Neural crest cell (in vitro differentiated cells): ENCODE measurements around the gene PNMT. TPM values are rescaled to one million over a fixed set of nuclear protein-coding genes. Genes with fewer than 3 reads are reported as not detected.
A peak's percentile ranks its signal among the peaks of the same experiment; 100 is the strongest.

Source experiments
- DNase-seq: peaks from one replicate; pipeline ENCODE4 v3.0.0; 2021; ENCODE audit warnings: low read depth, mixed read lengths, low spot score
- H3K27ac Mint-ChIP-seq: one replicate; pipeline ENCODE4 v1.8.0; 2021; ENCODE audit warnings: mild to moderate bottlenecking, mixed read lengths; ENCODE audit not compliant: unreplicated experiment
- H3K27me3 Mint-ChIP-seq: 2 replicates; pipeline ENCODE4 v1.8.0; 2021; ENCODE audit warnings: low read depth, mild to moderate bottlenecking, mixed read lengths
- H3K36me3 Mint-ChIP-seq: 2 replicates; pipeline ENCODE4 v1.8.0; 2021; ENCODE audit warnings: low read depth, mild to moderate bottlenecking, mixed read lengths
- H3K4me1 Mint-ChIP-seq: 2 replicates; pipeline ENCODE4 v1.8.0; 2021; ENCODE audit warnings: mixed read lengths
- H3K4me3 Mint-ChIP-seq: one replicate; pipeline ENCODE4 v1.8.0; 2021; ENCODE audit warnings: mild to moderate bottlenecking, mixed read lengths
- H3K9me3 Mint-ChIP-seq: 2 replicates; pipeline ENCODE4 v1.8.0; 2021; ENCODE audit warnings: mixed read lengths
- CTCF ChIP-seq: fragments of 200-600 bp; sonication (generic); conservative IDR thresholded peaks from 2 replicates; pipeline ENCODE4 v1.5.0; 2021; ENCODE audit warnings: antibody characterized with exemption, mild to moderate bottlenecking
- total RNA-seq: library from RNA; stranded (reverse); gene quantifications from 2 replicates; pipeline ENCODE4 v1.2.1, GENCODE V29; 2021

Gene PNMT
- total RNA-seq, 1 donor from 2014 or later: 0.84 TPM

DNA sequence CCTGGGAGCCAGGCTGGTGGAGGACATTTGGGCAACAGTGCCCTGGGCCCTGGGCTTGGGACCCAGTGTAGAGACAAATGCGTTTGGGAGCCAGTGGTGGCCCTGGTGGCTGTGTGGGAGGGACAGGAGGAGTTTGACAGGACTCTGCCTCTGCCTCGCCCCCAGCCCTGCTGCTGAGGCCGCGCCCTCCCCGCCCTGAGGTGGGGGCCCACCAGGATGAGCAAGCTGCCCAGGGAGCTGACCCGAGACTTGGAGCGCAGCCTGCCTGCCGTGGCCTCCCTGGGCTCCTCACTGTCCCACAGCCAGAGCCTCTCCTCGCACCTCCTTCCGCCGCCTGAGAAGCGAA, 15.0 kb upstream of the PNMT start:
- peaks cover 3% of the 10 kb centered on the region for H3K36me3 Mint-ChIP-seq
- no peak for TF ChIP-seq CTCF
- DNase-seq: no peak
- no peaks in the 10 kb centered on the region for H3K27me3 Mint-ChIP-seq
- no peaks in the 10 kb centered on the region for H3K9me3 Mint-ChIP-seq
- H3K27ac Mint-ChIP-seq: peak overlapping the region; percentile 85
- H3K4me3 Mint-ChIP-seq: no peak overlapping the region
- H3K4me1 Mint-ChIP-seq: peaks cover 48% of the 10 kb centered on the region

DNA sequence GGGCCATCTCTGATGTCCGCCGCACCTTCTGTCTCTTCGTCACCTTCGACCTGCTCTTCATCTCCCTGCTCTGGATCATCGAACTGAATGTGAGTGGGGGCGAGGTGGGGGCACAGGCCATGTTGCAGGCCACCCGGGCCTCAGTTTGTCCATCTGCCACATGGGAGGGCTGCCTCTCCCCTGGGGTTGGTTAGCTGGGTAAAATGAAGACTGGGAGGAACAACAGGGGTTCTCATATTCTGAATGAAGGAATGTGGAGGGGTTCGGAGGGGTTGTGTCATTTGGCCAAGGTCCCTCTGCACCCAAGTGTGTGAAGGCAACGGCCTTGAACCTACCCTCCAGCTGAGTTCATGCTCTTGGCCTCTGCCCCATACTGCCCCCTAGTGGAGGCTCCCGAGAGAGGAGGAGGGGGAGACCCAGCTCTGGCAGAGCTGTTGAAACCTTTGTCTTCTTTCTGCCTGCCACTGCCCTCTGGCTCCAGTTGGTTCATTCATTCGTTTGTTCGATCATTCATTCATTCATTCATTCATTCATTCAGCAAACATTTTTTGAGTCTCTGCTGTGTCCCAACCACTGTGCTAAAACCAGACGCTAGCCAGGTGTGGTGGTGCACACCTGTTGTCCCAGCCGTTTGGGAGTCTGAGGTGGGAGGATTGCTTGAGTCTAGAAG, 14.5 kb upstream of the PNMT start:
- Mint-ChIP-seq H3K4me1 (peaks cover 48% of the 10 kb centered on the region), H3K27ac (peak overlapping the region; percentile 87)

GRCh38 chr17:39655105-39655504, 13.1 kb upstream of the PNMT start:
- Mint-ChIP-seq H3K9me3 (no peaks in the 10 kb centered on the region), H3K27me3 (no peaks in the 10 kb centered on the region), H3K4me3 (no peak overlapping the region), H3K27ac (no peak overlapping the region), H3K4me1 (peaks cover 46% of the 10 kb centered on the region), H3K36me3 (peaks cover under 1% of the 10 kb centered on the region)
- DNase-seq: no peak
- no peak for TF ChIP-seq CTCF

More for the DNA sequence above, 14.5 kb upstream of the PNMT start:
- Mint-ChIP-seq H3K9me3 (no peaks in the 10 kb centered on the region), H3K27me3 (no peaks in the 10 kb centered on the region), H3K4me3 (peak overlapping the region; percentile 64), H3K36me3 (peaks cover 3% of the 10 kb centered on the region)
- DNase-seq: peak; percentile 72
- TF ChIP-seq CTCF: peak; percentile 78

GRCh38 chr17:39658346-39658745, 9.9 kb upstream of the PNMT start:
- Mint-ChIP-seq H3K4me1 (peaks cover 19% of the 10 kb centered on the region), H3K27me3 (no peaks in the 10 kb centered on the region), H3K27ac (no peak overlapping the region), H3K36me3 (no peaks in the 10 kb centered on the region), H3K9me3 (no peaks in the 10 kb centered on the region), H3K4me3 (no peak overlapping the region)
- TF ChIP-seq CTCF: no peak
- no peak for DNase-seq

GRCh38 chr17:39658760-39659159, 9.5 kb upstream of the PNMT start:
- Mint-ChIP-seq H3K27ac (no peak overlapping the region), H3K27me3 (no peaks in the 10 kb centered on the region), H3K4me3 (no peak overlapping the region), H3K9me3 (no peaks in the 10 kb centered on the region), H3K4me1 (peaks cover 15% of the 10 kb centered on the region), H3K36me3 (no peaks in the 10 kb centered on the region)
- no peak for DNase-seq
- no peak for TF ChIP-seq CTCF
